Renal pelvis (tissue), 4 donors: ENCODE data around the gene ZNF609. TPM values are rescaled to one million over a fixed set of nuclear protein-coding genes. Genes with fewer than 3 reads are reported as not detected.
"Not testable (repeated sequence)": the region's sequence is repeated elsewhere in the genome, so short reads cannot be mapped to it uniquely, and the experiment has no call there.

Source experiments
- DNase-seq: peaks from one replicate; pipeline ENCODE4 v3.0.0-alpha.2; 2013
- polyA plus RNA-seq, 3 donors: library from polyadenylated mRNA; unstranded; fragments of 120-200 nt; gene quantifications; one replicate each; pipeline ENCODE4 v1.2.1, GENCODE V29; 2013; ENCODE audit not compliant: insufficient read length in 3 of 3

Gene ZNF609
- polyA plus RNA-seq, 3 donors = 34.5 to 37.0 (median 34.9) TPM

DNA sequence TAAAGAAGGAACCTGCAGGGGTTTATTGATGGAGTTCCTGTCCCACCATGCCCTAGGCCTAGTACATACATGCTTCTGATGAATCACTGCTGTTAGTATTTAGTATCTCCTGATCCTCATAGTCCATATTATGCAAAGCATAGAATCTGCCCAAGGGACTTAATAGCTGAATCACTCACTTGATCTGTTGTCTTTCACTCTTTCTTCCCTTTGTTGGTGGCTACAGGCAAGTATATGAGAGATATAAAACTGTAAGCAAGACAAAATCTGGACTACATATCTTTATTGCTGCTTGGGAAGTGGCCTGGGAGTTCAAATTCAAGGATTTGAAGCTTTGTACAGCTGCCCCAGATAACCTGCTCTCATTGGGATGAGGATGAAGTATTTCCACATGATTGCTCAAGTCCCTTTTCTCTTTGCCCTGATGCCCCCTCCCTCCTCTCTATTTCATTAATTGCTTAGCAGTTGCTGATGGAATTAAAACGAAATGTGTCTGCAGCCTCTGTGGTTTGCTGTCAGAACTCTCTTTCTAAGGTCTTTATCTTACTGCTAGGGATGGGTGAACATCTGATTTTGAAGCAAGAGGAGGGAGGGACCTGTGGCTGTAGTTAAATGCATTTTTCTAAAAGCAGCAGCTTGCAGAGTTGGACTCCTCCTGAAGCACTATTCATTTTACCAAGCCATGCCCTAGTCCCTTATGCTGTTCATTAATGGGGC lies 114.1 kb downstream of the ZNF609 start:
- DNase-seq = no peak

DNA sequence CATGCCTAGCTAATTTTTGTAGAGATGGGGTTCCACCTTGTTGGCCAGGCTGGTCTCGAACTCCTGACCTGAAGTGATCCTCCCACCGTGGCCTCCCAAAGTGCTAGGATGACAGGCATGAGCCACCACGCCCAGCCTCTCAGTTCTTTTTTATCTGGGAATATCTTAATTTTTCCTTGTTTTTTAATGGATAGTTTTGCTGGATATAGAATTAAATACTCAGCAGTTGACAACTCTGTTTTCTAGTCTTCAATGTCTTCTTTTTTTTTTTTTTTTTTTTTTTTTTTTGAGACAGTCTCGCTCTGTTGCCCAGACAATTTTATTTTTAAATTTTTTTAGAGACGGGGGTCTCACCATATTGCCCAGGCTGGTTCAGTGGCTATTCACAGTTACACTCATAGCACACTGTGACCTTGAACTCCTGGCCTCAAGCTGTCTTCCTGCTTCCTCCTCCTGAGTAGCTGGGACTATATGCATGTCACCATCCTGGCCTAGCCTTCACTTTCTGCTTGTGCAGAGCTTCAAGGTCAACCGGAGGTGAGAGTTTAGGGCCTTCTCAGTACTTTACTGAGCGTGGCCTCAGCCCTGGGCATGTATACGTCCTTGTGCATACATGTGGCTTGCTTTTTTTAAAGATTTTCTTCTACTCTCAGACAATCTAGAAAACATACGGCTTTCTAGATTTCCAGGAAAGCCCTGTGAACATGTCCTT lies 120.5 kb downstream of the ZNF609 start:
- no peak for DNase-seq

DNA sequence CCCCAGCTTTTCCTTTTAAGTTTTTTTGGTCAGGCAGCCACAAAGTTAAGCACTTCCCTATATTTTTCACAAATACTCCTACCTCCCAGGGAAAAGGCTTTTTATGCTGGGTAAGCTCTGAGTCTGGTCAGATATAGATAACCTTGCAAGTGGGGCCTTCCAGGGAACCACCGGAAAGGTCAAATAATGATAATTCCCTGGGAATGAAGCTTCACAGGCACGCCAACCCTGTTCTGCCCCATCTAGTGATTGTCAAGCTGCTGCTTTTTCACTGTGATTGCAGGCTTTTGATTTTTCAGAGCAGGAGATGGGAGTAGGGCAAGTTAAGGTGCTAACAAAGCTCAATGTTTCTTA lies 121.0 kb downstream of the ZNF609 start:
- DNase-seq = no peak

DNA sequence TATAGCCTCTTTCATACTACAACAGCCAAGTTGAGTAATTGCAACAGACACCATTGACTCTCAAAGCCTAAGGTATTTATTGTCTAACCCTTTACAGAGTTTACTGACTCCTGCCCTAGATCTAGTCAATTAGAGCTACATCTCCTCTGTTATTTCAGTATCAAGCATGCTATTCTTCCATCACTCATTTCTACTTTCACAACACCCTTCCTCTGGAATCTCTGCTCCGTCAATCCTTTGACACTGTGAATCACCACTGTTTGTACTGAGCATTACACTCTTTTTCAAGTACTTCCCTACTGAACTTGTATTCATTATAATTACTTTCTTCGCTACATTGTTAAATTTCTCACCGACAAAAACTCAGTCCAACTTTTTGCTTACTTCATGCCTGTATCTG lies 121.8 kb downstream of the ZNF609 start:
- no peak for DNase-seq

DNA sequence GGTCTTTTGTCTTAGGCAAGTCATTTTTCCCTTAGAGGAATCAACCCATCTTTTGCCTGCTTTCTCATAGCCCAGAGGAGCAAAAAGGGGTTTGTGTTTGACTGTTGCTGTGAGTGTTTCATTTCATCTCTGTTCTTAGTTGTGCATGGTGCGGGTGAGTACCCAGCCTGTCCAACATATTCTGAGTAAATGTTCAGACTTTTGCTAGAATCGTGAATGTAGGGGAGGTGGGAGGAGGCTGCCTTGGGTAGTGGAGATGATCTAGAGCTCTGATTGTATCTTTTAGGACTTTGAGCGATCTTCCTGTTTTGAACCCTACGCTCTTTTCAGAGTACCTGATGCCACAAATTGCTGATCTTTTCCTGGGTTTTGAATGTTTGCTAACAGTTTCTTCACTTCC lies 123.1 kb downstream of the ZNF609 start:
- no peak for DNase-seq

DNA sequence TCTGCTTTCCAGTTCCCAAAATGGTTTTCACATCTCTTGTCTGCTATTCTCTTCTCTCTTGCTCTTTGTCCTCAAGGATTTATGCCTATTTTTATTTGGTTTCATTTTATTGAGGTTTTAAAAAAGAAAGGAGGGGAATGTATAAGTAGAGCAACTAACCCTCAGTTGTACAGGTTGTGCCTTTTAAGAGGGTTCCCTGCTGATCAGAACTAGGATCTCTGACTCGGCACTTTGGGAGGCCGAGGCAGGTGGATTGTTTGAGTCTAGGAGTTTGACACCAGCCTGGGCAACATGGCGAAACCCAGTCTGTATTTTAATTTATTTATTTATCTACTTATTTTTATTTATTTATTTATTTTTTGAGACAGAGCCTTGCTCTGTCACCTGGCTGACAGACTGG lies 123.6 kb downstream of the ZNF609 start:
- DNase-seq = no peak

DNA sequence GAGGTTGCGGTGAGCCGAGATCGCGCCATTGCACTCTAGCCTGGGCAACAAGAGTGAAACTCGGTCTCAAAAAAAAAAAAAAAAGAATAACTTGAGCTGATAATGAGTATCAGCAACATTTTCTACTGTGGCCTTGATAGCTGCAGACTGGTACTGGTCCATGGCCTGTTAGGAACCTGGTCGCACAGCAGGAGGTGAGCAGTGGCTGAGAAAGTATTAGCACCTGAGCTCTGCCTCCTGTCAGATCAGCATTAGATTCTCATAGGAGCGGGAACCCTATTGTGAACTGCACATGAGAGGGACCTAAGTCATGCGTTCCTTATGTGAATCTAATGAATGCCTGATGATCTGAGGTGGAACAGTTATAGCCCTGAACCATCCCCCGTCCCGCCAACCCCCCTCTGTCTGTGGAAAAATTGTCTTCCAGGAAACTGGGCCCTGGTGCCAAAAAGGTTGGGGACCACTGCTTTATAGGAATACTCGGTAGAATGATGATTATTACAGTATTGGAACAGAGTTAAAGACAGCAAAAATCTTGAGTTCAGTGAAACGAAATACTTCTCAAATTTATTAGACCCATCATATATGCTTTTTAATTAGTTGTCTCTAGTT lies 126.0 kb downstream of the ZNF609 start:
- no peak for DNase-seq

DNA sequence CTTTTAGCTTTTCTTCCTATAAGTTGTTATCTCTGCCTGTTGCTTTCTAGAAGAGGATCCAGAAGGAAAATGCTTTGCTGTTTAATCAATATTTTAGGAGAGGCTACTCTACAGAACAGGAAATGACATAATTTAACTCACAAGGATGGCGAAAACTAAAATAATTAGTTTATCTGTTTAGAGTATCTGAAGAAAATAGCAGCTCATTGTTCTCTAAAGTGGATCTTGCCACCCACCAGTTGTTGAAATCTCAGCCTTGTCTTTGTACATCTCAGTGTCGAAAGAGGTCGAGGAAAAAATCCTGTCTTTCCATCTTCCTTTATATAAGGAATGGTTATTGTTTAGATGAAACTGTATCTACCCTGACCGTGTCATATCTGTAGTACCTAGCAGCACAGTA lies 126.6 kb downstream of the ZNF609 start:
- DNase-seq = no peak

DNA sequence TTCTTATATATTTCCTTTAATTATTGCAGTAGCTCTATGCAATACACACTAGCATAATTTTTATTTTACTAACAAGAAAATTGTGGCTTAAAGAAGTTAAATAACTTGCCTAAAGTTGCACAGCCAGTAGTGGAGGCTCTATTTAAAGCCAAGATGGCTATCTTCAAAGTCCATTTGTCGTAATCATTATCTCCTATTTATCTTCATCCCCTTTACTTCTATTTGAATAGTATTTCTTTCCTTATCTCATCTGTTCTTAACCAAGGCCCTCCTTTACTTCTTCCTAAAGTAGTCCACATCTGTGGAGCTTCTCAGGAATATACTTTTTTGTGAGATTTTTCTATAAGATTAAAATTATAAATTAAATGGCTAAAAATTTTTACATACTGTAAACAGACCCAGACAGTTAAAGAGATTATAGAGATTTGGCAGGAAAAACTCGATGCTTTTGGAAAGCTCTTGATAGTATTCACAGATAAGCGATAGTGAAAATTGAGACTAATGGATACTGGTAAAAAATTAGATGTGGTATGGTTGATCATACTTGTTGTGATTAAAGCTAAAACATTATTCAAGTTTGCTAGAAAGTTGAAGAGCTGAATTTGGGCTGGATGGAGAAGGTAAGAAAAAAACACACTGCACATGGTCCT lies 129.2 kb downstream of the ZNF609 start:
- no peak for DNase-seq

DNA sequence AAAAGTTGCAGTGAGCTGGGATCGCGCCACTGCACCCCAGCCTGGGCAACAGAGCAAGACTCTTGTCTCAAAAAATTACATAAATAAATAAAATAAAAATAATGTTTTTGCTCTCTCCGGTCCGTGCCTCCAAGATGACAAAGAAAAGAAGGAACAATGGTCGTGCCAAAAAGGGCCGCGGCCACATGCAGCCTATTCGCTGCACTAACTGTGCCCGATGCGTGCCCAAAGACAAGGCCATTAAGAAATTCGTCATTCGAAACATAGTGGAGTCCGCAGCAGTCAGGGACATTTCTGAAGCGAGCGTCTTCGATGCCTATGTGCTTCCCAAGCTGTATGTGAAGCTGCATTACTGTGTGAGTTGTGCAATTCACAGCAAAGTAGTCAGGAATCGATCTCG lies 132.5 kb downstream of the ZNF609 start:
- DNase-seq = not testable (repeated sequence)

DNA sequence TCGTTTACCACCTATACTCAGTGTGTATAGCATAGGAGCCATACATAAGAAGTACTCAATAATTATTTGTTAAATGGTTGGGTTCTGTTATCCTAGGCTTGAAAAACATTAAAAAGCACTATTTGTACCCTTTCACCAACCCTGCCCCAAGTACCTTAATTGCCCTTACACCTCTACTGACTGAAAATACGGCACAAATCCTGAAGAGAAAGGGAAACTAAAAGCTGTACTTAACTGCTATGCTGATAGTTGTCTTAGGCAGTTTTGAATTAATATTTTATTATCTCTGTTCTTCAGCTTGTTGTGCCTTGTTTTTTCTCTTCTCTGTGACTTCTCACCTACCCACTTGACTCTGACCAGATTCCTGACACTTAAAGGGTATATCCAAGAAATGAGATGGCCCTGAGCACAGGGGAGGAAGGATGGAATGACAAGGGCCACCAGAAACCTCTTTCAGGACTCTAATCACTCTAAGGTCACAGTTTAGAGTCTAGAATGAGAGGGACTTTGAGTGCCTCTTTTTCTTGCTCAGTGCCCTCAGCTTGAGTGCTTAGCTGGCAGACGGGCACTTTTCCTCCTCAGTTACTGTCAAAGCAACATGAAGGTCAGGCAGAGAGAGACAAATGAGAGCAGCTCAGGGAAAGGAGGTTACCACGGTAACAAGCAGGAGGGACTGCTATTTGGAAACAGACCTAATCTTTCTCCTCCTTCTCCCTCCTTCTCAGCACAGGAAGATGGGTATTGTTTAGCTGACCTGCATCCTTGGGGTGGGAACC lies 136.5 kb downstream of the ZNF609 start:
- peak; percentile 65 for DNase-seq

DNA sequence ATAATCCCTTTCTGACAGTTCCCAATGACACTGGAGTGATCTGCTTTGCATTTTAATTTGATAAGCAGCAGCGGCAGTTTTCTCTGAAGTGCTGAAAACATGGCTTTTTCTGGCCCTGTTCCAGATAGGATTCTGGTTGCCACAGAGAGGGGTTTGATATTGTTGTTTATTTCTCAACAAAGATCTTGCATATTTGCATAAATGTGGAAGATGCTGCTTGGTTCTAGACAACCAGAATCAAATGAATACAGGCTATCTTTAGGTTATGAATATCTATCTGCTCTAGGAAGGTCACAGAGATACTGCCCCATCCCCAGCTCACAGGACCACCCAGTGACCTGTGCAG lies 137.1 kb downstream of the ZNF609 start:
- no peak for DNase-seq

DNA sequence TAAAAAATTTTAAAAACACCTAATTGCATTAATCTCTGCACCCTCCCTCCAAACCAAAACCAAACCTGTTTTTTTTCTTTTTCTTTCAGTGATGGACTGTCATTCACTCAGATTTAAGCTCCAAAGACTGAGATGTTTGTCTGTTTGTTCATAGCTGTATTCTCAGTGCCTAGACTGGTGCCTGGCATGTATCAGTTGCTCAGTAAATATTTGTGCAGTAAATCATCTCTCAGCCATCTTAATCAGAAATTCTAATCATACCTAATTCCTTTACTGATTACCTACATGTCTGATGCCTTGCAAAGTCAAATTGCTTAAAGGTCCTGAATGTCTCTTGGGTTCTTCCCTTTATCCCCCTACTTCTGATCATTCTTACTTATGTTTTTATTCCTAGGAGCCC lies 138.8 kb downstream of the ZNF609 start:
- DNase-seq = no peak

DNA sequence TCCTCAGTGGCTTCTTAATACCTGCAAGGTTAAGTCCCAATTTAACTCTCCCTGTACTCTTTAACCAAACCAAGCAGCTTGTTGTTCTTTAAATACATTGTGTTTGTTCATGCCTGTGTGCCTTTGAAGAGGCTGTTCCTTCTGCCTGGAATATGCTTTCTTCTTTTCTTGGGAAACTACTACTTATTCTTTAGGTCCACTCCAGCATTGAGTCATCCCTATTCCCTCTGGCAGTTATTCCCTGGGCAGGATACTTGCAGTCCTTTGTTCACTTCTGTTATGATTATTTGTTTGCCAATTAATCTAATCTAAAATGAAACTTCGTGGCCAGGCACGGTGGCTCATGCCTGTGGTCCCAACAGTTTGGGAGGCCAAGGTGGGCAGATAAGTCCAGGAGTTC lies 139.3 kb downstream of the ZNF609 start:
- DNase-seq = no peak

DNA sequence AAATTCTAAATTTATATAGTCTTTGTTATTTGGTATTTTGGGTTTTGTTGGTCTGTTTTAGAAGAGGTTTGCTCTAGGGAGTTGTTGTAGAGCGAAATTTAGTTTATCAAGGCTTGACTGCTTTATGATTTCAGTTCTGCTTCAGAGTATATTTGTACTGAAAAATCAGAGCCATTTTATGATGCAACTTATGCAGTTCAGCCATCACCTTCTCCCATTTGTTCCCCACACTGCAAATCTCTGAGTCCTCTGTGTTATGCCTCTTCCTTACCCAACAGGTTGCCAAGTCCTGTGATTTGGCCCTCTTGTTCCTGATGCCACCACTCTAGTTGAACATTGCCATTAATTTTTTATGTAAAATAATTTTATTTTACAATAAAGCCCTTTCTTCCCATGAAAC lies 140.4 kb downstream of the ZNF609 start:
- DNase-seq = no peak

DNA sequence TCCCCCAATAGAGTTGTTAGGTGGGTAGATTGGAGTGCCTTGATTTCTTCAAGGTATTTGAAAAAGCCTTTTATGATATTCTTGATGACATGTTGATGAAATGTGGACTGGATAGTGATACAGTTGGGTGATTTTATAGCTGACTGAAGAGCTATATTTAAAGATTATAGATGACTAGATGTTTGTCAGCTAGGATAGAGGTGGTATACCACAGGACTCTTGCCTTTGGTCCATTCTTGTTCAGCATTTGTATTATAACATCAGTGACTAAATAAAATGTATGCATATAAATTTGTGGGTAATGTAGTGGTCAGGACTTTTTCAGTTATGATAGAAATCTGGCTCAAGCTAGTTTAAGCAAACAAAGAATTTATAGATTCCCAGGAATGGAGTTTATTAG lies 143.9 kb downstream of the ZNF609 start:
- no peak for DNase-seq

DNA sequence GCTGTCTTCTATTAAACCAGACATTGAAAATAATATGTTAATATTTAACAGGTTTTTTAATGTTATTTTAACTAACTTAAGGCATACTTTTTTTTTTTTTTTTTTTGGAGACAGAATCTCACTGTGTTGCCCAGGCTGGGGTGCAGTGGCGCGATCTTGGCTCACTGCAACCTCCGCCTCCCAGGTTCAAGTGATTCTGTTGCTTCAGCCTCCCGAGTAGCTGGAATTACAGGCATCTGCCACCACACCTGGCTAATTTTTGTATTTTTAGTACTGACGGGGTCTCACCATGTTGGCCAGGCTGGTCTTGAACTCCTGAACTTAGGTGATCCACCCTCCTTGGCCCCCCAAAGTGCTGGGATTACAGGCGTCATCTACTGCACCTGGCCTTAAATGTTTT lies 147.0 kb downstream of the ZNF609 start:
- not testable (repeated sequence) for DNase-seq

DNA sequence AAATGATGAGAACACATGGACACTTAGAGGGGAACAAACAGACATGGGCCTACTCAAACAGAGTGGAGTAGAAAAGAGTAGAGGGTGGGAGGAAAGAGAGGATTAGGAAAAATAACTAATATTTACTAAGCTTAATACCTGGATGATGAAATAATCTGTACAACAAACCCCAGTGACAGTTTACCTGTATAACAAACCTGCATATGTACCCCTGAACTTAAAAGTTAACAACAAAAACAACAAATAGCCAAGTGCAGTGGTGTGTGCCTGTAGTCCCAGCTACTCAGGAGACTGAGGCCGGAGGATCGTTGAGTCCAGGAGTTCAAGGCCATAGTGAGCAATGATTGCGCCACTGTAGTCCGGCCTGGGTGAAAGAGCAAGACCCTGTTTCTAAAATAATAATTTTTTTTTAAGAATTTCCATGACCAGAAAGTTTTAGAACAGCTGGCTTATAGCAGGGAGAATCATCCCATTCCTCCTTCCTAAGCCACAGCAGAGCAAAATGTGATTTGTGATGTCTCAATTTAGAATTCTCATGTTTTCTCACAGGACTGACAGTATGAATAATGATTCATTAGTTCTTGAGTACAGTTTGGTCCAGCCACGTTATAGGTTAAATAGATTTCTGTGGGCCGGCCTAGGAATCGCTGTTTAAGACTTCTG lies 150.0 kb downstream of the ZNF609 start:
- no peak for DNase-seq

DNA sequence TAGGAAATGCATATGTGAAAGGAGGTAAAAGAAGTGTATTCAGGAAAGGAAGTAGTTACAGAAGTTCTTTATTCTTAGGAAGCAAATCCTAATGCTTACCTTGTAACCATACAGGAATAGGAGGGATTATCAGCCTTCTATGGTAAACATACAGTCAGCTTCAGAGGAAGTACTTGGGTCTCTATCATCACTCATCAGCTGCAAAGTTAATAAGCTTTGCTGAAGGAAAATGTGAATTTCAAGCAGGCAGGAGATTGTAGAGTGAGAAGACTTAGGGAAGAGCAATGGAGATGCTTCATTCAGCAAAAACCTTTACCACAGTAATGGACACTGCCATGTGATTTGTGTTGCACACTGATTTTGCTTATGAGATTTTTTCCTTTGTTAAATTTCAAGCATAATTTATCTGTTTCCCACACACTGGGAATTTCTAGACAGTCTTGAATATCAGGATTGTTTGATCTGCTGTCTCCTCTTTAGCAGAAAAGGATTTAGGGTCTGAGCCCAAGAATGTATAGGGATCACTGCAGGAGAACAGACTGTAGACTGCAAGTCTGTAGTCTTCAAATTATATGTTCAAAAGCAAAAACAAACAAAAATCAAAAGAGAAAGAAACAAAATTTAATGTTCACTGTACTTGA lies 150.8 kb downstream of the ZNF609 start:
- no peak for DNase-seq

DNA sequence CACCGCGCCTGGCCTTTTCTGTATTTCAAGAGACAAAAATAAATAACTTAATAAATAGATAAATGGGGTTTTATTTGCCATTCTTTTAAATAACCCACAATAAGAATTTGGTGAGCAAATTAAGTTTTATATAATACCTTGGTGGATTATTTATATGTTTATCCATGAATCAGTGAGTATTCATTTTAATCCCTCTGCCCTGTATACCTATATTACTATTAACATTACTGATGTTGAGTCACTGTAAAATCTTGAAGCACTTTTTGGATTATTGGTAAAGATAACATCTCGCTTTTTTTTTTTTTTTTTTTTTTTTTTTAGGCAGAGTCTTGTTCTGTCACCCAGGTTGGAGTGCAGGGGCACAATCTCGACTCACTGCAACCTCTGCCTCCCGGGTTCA lies 154.1 kb downstream of the ZNF609 start:
- DNase-seq = no peak

DNA sequence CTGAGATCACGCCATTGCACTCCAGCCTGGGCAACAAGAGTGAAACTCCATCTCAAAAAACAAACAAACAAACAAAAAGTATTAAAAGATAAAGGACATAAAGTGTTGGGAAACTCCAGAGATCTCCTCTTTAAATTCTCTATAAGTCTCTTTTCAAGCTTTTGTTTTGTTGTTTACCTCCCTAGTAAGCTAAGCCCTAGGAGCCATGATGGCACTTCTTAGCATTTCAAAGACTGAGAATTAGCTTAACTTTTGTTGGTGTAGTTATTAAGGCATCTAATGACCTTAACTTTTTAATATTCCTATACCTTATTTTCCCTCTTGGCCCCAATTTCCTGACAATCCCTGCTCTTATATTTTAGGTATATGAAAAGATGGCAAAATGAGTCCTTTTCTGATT lies 157.3 kb downstream of the ZNF609 start:
- DNase-seq = no peak
